ENCODE results near the gene TRAPPC10.

The TRAPPC10 gene

DNA sequence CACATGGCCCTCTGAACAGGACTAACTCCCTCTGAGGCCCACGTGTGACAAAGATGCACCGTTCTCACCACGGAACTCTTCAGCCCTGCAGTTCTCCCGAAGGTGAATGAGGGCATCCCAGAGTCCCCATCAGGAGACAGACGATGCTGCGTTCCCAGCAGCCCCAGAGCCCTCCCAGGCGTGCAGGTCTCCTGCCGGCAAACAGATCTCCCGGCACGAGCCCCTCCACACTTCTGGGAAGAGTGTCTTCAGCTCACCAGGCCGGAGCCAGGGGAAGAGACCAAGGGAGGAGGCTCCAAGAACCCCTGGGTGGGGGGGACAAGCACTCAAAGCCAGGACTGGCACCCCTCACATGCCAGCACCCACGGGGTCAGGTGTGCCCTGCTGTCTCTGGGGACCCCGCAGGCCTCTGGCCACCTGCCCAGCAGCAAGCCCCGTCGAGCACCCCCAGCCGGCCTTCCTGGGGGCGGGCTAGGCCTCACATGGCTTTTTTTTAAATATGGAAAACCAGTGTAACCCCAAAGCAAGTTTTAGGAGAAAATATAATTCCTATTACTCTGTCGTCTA is 45.1 kb upstream of the TRAPPC10 start:
- TF ChIP-seq EZH2phosphoT487 (IDR thresholded peaks at IDR 0.05; ENCODE audit: borderline replicate concordance): no peak
- TF ChIP-seq, protein P1, sequence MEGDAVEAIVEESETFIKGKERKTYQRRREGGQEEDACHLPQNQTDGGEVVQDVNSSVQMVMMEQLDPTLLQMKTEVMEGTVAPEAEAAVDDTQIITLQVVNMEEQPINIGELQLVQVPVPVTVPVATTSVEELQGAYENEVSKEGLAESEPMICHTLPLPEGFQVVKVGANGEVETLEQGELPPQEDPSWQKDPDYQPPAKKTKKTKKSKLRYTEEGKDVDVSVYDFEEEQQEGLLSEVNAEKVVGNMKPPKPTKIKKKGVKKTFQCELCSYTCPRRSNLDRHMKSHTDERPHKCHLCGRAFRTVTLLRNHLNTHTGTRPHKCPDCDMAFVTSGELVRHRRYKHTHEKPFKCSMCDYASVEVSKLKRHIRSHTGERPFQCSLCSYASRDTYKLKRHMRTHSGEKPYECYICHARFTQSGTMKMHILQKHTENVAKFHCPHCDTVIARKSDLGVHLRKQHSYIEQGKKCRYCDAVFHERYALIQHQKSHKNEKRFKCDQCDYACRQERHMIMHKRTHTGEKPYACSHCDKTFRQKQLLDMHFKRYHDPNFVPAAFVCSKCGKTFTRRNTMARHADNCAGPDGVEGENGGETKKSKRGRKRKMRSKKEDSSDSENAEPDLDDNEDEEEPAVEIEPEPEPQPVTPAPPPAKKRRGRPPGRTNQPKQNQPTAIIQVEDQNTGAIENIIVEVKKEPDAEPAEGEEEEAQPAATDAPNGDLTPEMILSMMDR (conservative IDR thresholded peaks at IDR 0.05; ENCODE audit: low read length): no peak
- Histone ChIP-seq H3F3A (ENCODE audit: low read depth) (no peaks in the 10 kb centered on the region), H3K27me3 (ENCODE audit: insufficient read depth, low read length, poor library complexity, severe bottlenecking) (no peaks in the 10 kb centered on the region), H3K36me3 (ENCODE audit: insufficient read depth, low read length) (peaks cover 41% of the 10 kb centered on the region; the same call in 1 of the 2 replicates), H3K9me2 (replicated peaks; ENCODE audit: low read depth, low read length) (no peaks in the 10 kb centered on the region), H2AFZ (ENCODE audit: low read length) (no peak overlapping the region), H4K20me1 (ENCODE audit: insufficient read depth, low read length, poor library complexity, severe bottlenecking) (no peaks in the 10 kb centered on the region), H3K4me3 (ENCODE audit: low read length, poor library complexity, severe bottlenecking) (no peak overlapping the region), H3K79me2 (ENCODE audit: insufficient read depth, low read length) (no peaks in the 10 kb centered on the region), H3K9me3 (ENCODE audit: insufficient read depth, low read depth, low read length) (no peaks in the 10 kb centered on the region), H3K4me1 (ENCODE audit: insufficient read depth, low read length, poor library complexity, severe bottlenecking) (no peaks in the 10 kb centered on the region), H3K9ac (ENCODE audit: low read depth, low read length, poor library complexity, severe bottlenecking) (no peak overlapping the region), H3K4me2 (ENCODE audit: low read depth, low read length, poor library complexity, severe bottlenecking) (no peak overlapping the region)

- Histone ChIP-seq H3K9me2 (replicated peaks; ENCODE audit: low read depth, low read length) (no peaks in the 10 kb centered on the region), H3K4me3 (ENCODE audit: low read length, poor library complexity, severe bottlenecking) (no peak overlapping the region), H3F3A (ENCODE audit: low read depth) (no peaks in the 10 kb centered on the region), H3K79me2 (ENCODE audit: insufficient read depth, low read length) (no peaks in the 10 kb centered on the region), H3K4me2 (ENCODE audit: low read depth, low read length, poor library complexity, severe bottlenecking) (no peak overlapping the region), H2AFZ (ENCODE audit: low read length) (no peak overlapping the region), H3K27me3 (ENCODE audit: insufficient read depth, low read length, poor library complexity, severe bottlenecking) (no peaks in the 10 kb centered on the region), H3K9ac (ENCODE audit: low read depth, low read length, poor library complexity, severe bottlenecking) (no peak overlapping the region), H3K36me3 (ENCODE audit: insufficient read depth, low read length) (peaks cover 43% of the 10 kb centered on the region; the same call in 1 of the 2 replicates), H4K20me1 (ENCODE audit: insufficient read depth, low read length, poor library complexity, severe bottlenecking) (no peaks in the 10 kb centered on the region), H3K9me3 (ENCODE audit: insufficient read depth, low read depth, low read length) (no peaks in the 10 kb centered on the region), H3K4me1 (ENCODE audit: insufficient read depth, low read length, poor library complexity, severe bottlenecking) (no peaks in the 10 kb centered on the region)
- TF ChIP-seq EZH2phosphoT487 (IDR thresholded peaks at IDR 0.05; ENCODE audit: borderline replicate concordance): no peak
- TF ChIP-seq, protein P1 (conservative IDR thresholded peaks at IDR 0.05; ENCODE audit: low read length): no peak
Measured at GRCh38 chr21:43967981-43968380, 44.1 kb upstream of the TRAPPC10 start.

GRCh38 chr21:43968410-43969114 is 43.5 kb upstream of the TRAPPC10 start:
- H3K9me3 ChIP-seq (ENCODE audit: insufficient read depth, low read depth, low read length): no peaks in the 10 kb centered on the region
- TF ChIP-seq EZH2phosphoT487 (IDR thresholded peaks at IDR 0.05; ENCODE audit: borderline replicate concordance): no peak

More at GRCh38 chr21:43968410-43969114, 43.5 kb upstream of the TRAPPC10 start:
- no peaks in the 10 kb centered on the region for H3K9me2 ChIP-seq (replicated peaks; ENCODE audit: low read depth, low read length)
- no peak overlapping the region for H3K4me2 ChIP-seq (ENCODE audit: low read depth, low read length, poor library complexity, severe bottlenecking)
- H2AFZ ChIP-seq (ENCODE audit: low read length): no peak overlapping the region
- no peaks in the 10 kb centered on the region for H3F3A ChIP-seq (ENCODE audit: low read depth)
- no peaks in the 10 kb centered on the region for H4K20me1 ChIP-seq (ENCODE audit: insufficient read depth, low read length, poor library complexity, severe bottlenecking)
- H3K4me3 ChIP-seq (ENCODE audit: low read length, poor library complexity, severe bottlenecking): no peak overlapping the region
- H3K79me2 ChIP-seq (ENCODE audit: insufficient read depth, low read length): no peaks in the 10 kb centered on the region
- H3K9ac ChIP-seq (ENCODE audit: low read depth, low read length, poor library complexity, severe bottlenecking): no peak overlapping the region
- peaks cover 46% of the 10 kb centered on the region; the same call in 1 of the 2 replicates for H3K36me3 ChIP-seq (ENCODE audit: insufficient read depth, low read length)
- H3K27me3 ChIP-seq (ENCODE audit: insufficient read depth, low read length, poor library complexity, severe bottlenecking): no peaks in the 10 kb centered on the region
- no peaks in the 10 kb centered on the region for H3K4me1 ChIP-seq (ENCODE audit: insufficient read depth, low read length, poor library complexity, severe bottlenecking)
